ENCODE results near the gene CENPU. TPM values are rescaled to one million over a fixed set of nuclear protein-coding genes. Genes with fewer than 3 reads are reported as not detected.

The CENPU gene
- total and polyA plus RNA-seq, 2 of the 13 experiments (the other 11 are each of a cell fraction or from before 2014, with no cell fraction given), result 11.7 to 35.8 TPM

DNA sequence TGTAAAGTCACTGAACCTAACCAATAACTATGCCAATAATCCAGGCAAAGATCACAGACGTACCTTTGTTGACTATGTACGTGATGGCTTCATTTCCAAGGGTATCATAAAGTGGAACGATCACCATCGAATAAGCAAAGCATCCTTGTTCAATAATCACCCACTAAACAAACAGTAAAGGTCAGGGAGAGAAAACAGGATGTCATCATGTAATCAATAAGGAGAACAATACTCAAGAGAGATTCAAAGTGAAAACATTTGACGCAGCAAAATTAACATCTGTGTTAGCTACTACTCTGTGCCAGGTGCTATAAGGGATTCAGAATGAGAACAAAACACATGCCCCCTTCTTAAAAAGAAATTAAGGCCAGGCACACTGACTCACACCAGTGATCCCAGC, 42.9 kb upstream of the CENPU start (continued):
- TF ChIP-seq, protein P1, sequence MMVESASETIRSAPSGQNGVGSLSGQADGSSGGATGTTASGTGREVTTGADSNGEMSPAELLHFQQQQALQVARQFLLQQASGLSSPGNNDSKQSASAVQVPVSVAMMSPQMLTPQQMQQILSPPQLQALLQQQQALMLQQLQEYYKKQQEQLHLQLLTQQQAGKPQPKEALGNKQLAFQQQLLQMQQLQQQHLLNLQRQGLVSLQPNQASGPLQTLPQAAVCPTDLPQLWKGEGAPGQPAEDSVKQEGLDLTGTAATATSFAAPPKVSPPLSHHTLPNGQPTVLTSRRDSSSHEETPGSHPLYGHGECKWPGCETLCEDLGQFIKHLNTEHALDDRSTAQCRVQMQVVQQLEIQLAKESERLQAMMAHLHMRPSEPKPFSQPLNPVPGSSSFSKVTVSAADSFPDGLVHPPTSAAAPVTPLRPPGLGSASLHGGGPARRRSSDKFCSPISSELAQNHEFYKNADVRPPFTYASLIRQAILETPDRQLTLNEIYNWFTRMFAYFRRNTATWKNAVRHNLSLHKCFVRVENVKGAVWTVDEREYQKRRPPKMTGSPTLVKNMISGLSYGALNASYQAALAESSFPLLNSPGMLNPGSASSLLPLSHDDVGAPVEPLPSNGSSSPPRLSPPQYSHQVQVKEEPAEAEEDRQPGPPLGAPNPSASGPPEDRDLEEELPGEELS (CRISPR knock-in tag; IDR thresholded peaks at IDR 0.05), result peak; percentile 67; the same call in 1 of the 2 replicates
- TF ChIP-seq FOXA1 (IDR thresholded peaks at IDR 0.05) (no peak), FOXA1 (CRISPR knock-in tag; IDR thresholded peaks at IDR 0.05) (peak; percentile 34; the same call in 1 of the 2 replicates), POGZ (CRISPR knock-in tag; IDR thresholded peaks at IDR 0.05) (peak; percentile 52; the same call in 1 of the 2 replicates), CREB1 (IDR thresholded peaks at IDR 0.05) (no peak), CREB1 (CRISPR knock-in tag; IDR thresholded peaks at IDR 0.05) (peak; percentile 65), SOX13 (IDR thresholded peaks at IDR 0.05) (peak; percentile 31; the same call in 1 of the 2 replicates), SOX13 (CRISPR knock-in tag; conservative IDR thresholded peaks at IDR 0.05 in 1 of 2, IDR thresholded peaks at IDR 0.05 in 1 of 2) (peak in 1 of 2 experiments; percentile 84; a peak in 2 of 4 replicates), TCF7 (IDR thresholded peaks at IDR 0.05; ENCODE audit: low read depth) (peak; percentile 27; the same call in 1 of the 2 replicates), MAFF (IDR thresholded peaks at IDR 0.05; ENCODE audit: low read depth, low read length) (peak; percentile 66), HMG20A (CRISPR knock-in tag; IDR thresholded peaks at IDR 0.05; ENCODE audit: borderline replicate concordance) (peak; percentile 17; the same call in 1 of the 2 replicates), ETV5 (CRISPR knock-in tag; IDR thresholded peaks at IDR 0.05; ENCODE audit: borderline replicate concordance) (peak; percentile 28; the same call in 1 of the 2 replicates), BCL6 (CRISPR knock-in tag; IDR thresholded peaks at IDR 0.05) (peak; percentile 61; the same call in 1 of the 2 replicates), ONECUT2 (CRISPR knock-in tag; IDR thresholded peaks at IDR 0.05) (peak; percentile 74), ZNF30 (CRISPR knock-in tag; IDR thresholded peaks at IDR 0.05) (no peak), NR2F6 (IDR thresholded peaks at IDR 0.05) (peak; percentile 89), NR2F6 (CRISPR knock-in tag; IDR thresholded peaks at IDR 0.05) (peak; percentile 64; the same call in 1 of the 2 replicates), SOX6 (IDR thresholded peaks at IDR 0.05) (no peak), SOX6 (CRISPR knock-in tag; IDR thresholded peaks at IDR 0.05) (peak; percentile 94), ZNF670 (CRISPR knock-in tag; IDR thresholded peaks at IDR 0.05; ENCODE audit: borderline replicate concordance) (0 out of 2 replicates have a peak, but pooled peaks have one; percentile 27), KAT2B (IDR thresholded peaks at IDR 0.05; ENCODE audit: borderline replicate concordance, low read depth, low read length) (peak; percentile 69; the same call in 1 of the 2 replicates), HDAC2 (CRISPR knock-in tag; IDR thresholded peaks at IDR 0.05) (0 out of 2 replicates have a peak, but pooled peaks have one; percentile 35)
- TF ChIP-seq, protein P2, sequence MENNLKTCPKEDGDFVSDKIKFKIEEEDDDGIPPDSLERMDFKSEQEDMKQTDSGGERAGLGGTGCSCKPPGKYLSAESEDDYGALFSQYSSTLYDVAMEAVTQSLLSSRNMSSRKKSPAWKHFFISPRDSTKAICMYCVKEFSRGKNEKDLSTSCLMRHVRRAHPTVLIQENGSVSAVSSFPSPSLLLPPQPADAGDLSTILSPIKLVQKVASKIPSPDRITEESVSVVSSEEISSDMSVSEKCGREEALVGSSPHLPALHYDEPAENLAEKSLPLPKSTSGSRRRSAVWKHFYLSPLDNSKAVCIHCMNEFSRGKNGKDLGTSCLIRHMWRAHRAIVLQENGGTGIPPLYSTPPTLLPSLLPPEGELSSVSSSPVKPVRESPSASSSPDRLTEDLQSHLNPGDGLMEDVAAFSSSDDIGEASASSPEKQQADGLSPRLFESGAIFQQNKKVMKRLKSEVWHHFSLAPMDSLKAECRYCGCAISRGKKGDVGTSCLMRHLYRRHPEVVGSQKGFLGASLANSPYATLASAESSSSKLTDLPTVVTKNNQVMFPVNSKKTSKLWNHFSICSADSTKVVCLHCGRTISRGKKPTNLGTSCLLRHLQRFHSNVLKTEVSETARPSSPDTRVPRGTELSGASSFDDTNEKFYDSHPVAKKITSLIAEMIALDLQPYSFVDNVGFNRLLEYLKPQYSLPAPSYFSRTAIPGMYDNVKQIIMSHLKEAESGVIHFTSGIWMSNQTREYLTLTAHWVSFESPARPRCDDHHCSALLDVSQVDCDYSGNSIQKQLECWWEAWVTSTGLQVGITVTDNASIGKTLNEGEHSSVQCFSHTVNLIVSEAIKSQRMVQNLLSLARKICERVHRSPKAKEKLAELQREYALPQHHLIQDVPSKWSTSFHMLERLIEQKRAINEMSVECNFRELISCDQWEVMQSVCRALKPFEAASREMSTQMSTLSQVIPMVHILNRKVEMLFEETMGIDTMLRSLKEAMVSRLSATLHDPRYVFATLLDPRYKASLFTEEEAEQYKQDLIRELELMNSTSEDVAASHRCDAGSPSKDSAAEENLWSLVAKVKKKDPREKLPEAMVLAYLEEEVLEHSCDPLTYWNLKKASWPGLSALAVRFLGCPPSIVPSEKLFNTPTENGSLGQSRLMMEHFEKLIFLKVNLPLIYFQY (CRISPR knock-in tag; IDR thresholded peaks at IDR 0.05; ENCODE audit: borderline replicate concordance), result no peak
- TF ChIP-seq, protein P3, sequence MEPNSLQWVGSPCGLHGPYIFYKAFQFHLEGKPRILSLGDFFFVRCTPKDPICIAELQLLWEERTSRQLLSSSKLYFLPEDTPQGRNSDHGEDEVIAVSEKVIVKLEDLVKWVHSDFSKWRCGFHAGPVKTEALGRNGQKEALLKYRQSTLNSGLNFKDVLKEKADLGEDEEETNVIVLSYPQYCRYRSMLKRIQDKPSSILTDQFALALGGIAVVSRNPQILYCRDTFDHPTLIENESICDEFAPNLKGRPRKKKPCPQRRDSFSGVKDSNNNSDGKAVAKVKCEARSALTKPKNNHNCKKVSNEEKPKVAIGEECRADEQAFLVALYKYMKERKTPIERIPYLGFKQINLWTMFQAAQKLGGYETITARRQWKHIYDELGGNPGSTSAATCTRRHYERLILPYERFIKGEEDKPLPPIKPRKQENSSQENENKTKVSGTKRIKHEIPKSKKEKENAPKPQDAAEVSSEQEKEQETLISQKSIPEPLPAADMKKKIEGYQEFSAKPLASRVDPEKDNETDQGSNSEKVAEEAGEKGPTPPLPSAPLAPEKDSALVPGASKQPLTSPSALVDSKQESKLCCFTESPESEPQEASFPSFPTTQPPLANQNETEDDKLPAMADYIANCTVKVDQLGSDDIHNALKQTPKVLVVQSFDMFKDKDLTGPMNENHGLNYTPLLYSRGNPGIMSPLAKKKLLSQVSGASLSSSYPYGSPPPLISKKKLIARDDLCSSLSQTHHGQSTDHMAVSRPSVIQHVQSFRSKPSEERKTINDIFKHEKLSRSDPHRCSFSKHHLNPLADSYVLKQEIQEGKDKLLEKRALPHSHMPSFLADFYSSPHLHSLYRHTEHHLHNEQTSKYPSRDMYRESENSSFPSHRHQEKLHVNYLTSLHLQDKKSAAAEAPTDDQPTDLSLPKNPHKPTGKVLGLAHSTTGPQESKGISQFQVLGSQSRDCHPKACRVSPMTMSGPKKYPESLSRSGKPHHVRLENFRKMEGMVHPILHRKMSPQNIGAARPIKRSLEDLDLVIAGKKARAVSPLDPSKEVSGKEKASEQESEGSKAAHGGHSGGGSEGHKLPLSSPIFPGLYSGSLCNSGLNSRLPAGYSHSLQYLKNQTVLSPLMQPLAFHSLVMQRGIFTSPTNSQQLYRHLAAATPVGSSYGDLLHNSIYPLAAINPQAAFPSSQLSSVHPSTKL (CRISPR knock-in tag; IDR thresholded peaks at IDR 0.05), result peak; percentile 65
